GM19395 (cell line): Measurements from ENCODE around the gene KBTBD13.
"Not testable (repeated sequence)": the region's sequence is repeated elsewhere in the genome, so short reads cannot be mapped to it uniquely, and the experiment has no call there.

Source experiments
- ATAC-seq: cut with Tn5 transposase; IDR thresholded peaks from one replicate; pipeline ENCODE4 v1.9.1; 2021; ENCODE audit warnings: mild to moderate bottlenecking, moderate library complexity; ENCODE audit not compliant: unreplicated experiment

KBTBD13 gene

GRCh38 chr15:65069179-65069578 is 7.4 kb upstream of the KBTBD13 start:
- ATAC-seq, result no peak

GRCh38 chr15:65069779-65070546 is 6.6 kb upstream of the KBTBD13 start:
- ATAC-seq, result no peak

- no peak for ATAC-seq
Measured at GRCh38 chr15:65071381-65071811, 5.2 kb upstream of the KBTBD13 start.

- no peak for ATAC-seq
Measured at GRCh38 chr15:65072027-65072426, 4.5 kb upstream of the KBTBD13 start.

- ATAC-seq, result no peak
Measured at GRCh38 chr15:65072617-65073016, 3.9 kb upstream of the KBTBD13 start.

- ATAC-seq, result not testable (repeated sequence)
Measured at GRCh38 chr15:65074946-65075345, 1.6 kb upstream of the KBTBD13 start.

GRCh38 chr15:65075607-65076395 is 745 bp upstream of the KBTBD13 start:
- ATAC-seq, result not testable (repeated sequence)

- ATAC-seq, result no peak
Measured at GRCh38 chr15:65077291-65077980, 890 bp downstream of the KBTBD13 start.

- ATAC-seq, result no peak
Measured at GRCh38 chr15:65077981-65078352, 1.4 kb downstream of the KBTBD13 start.

- ATAC-seq, result no peak
Measured at GRCh38 chr15:65079580-65079979, 3.0 kb downstream of the KBTBD13 start.

- ATAC-seq, result no peak
Measured at GRCh38 chr15:65081270-65081669, 4.7 kb downstream of the KBTBD13 start.

- ATAC-seq, result no peak
Measured at GRCh38 chr15:65081758-65082157, 5.2 kb downstream of the KBTBD13 start.

GRCh38 chr15:65082303-65082953 is 5.9 kb downstream of the KBTBD13 start:
- no peak for ATAC-seq

- ATAC-seq, result no peak
Measured at GRCh38 chr15:65083262-65083701, 6.7 kb downstream of the KBTBD13 start.

- ATAC-seq, result no peak
Measured at GRCh38 chr15:65084500-65085206, 8.1 kb downstream of the KBTBD13 start.

GRCh38 chr15:65085207-65085753 is 8.7 kb downstream of the KBTBD13 start:
- ATAC-seq, result no peak

GRCh38 chr15:65085990-65086679 is 9.6 kb downstream of the KBTBD13 start:
- no peak for ATAC-seq

- ATAC-seq, result no peak
Measured at GRCh38 chr15:65086680-65087111, 10.2 kb downstream of the KBTBD13 start.

GRCh38 chr15:65087411-65087810 is 10.9 kb downstream of the KBTBD13 start:
- ATAC-seq, result no peak
